K562 (cell line): ENCODE results near the gene VIPR2. TPM values are rescaled to one million over a fixed set of nuclear protein-coding genes. Genes with fewer than 3 reads are reported as not detected.

Experiments used
- CAMTA2 ChIP-seq: fragments of 250-450 bp; sonication (Bioruptor Pico); conservative IDR thresholded peaks from 2 replicates; pipeline ENCODE4 v1.5.1; 2022
- CHD7 ChIP-seq: fragments of 200-600 bp; sonication (generic); IDR thresholded peaks from one replicate; pipeline ENCODE4 v1.6.1; 2012; ENCODE audit warnings: mild to moderate bottlenecking, low read depth, low read length, inconsistent platforms
- USF1 ChIP-seq: sonication (generic); formaldehyde crosslinking; IDR thresholded peaks from 2 replicates; pipeline ENCODE4 v1.9.0; 2022; ENCODE audit warnings: mild to moderate bottlenecking, missing genetic modification reagents
- ZNF830 ChIP-seq: fragments of 250-450 bp; sonication (Bioruptor Pico); IDR thresholded peaks from 2 replicates; pipeline ENCODE4 v1.5.0; 2021; ENCODE audit warnings: mild to moderate bottlenecking
- polyA plus RNA-seq, 8 experiments: library from polyadenylated mRNA; depleted of rRNA in 4 of 8; stranded (reverse) in 5 of 8; unstranded in 3 of 8; fragments of >200 nt; fragmentation: Nextera tagmentation in 2 of 8; fragmentation: Illumina TruSeq in 1 of 8; extraction: Ambion mirVana in 2 of 8; extraction: Trizol in 1 of 8; gene quantifications; 2 replicates each; pipeline versions ENCODE4 v1.2.1 to v1.2.3, GENCODE V29; 2011 to 2014; ENCODE audit warnings: inconsistent platforms in 1 of 8, missing spikeins in 1 of 8
- total RNA-seq, 7 experiments: library from RNA; depleted of rRNA in 6 of 7; stranded (reverse); fragments of >200 nt in 6 of 7; fragmentation: Illumina TruSeq in 2 of 7; extraction: Trizol in 2 of 7; gene quantifications; 2 replicates each; pipeline versions ENCODE4 v1.2.1 to v1.2.3, GENCODE V29; 2011 to 2021; ENCODE audit warnings: low replicate concordance in 1 of 7

The VIPR2 gene
- total and polyA plus RNA-seq, 9 of the 15 experiments (the other 6 are each of a cell fraction or from before 2014, with no cell fraction given), result 0.04 TPM; not detected in 8

GRCh38 chr7:158996214-158997109, 148.2 kb downstream of the VIPR2 start (continued):
- TF ChIP-seq USF1 (CRISPR knock-in tag) (no peak), CHD7 (no peak), ZNF830 (CRISPR knock-in tag) (no peak), CAMTA2 (CRISPR knock-in tag) (no peak)
- TF ChIP-seq, all 486 proteins: peak for 4
